Left ventricle myocardium inferior (tissue), 1 donor: ENCODE data around the gene GTF3C5. TPM values are rescaled to one million over a fixed set of nuclear protein-coding genes. Genes with fewer than 3 reads are reported as not detected.

Experiments
- DNase-seq: peaks from one replicate; pipeline ENCODE4 v3.0.0-alpha.2; 2020
- H3K27ac ChIP-seq: fragments of 200-600 bp; replicated peaks from 2 replicates; pipeline ENCODE4 v1.8.0; 2021
- H3K27me3 ChIP-seq: fragments of 200-600 bp; 2 replicates; pipeline ENCODE4 v1.8.0; 2021; ENCODE audit warnings: low read depth
- H3K36me3 ChIP-seq: fragments of 200-600 bp; 2 replicates; pipeline ENCODE4 v1.8.0; 2021
- H3K4me1 ChIP-seq: fragments of 200-600 bp; 2 replicates; pipeline ENCODE4 v1.8.0; 2021
- H3K4me3 ChIP-seq: fragments of 200-600 bp; 2 replicates; pipeline ENCODE4 v1.8.0; 2021; ENCODE audit warnings: mild to moderate bottlenecking, moderate library complexity
- H3K9me3 ChIP-seq: fragments of 200-600 bp; replicated peaks from 2 replicates; pipeline ENCODE4 v1.8.0; 2021
- intact Hi-C: fragments of 100-400 bp; cut with micrococcal nuclease; formaldehyde crosslinking; loops from one replicate; pipeline ENCODE4 v1.11.0; 2022
- total RNA-seq: library from RNA; stranded (reverse); fragmentation: NEBNext Ultra II Directional; extraction: Animal tissue kit (Norgen Biotek cat#: 25700); gene quantifications from one replicate; pipeline ENCODE4 v1.2.1, GENCODE V29; 2021
- TF ChIP-seq, protein P1 (sequence below): fragments of 200-600 bp; IDR thresholded peaks from 2 replicates; pipeline ENCODE4 v1.8.0; 2021; ENCODE audit warnings: antibody characterized with exemption, mild to moderate bottlenecking, borderline replicate concordance
- donor health status: DM: no; HTN: yes; CAD: no; lungs with severe emphysema.

Gene GTF3C5
- total RNA-seq, 1 donor from 2014 or later: 36.0 TPM

DNA sequence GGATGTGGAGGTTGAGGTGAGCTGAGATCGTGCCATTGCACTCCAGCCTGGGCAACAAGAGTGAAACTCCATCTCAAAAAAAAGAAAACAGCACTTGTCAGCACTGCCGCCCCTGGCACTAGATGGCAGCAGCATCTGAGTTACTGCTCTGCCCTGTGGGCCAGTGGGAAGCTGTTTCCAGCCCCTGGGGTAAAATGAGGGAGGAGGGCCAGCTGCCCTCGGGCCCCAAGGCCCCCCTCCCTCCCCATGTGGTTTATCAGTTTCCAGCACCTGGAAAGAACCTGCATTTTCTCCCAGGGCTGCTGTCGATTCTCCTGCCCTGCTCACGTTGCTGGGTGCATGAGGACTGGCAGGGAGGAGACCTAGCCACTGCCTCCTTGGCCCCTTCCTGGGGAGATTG is 17.8 kb downstream of the GTF3C5 start:
- Histone ChIP-seq H3K27me3 (no peaks in the 10 kb centered on the region), H3K9me3 (no peaks in the 10 kb centered on the region), H3K4me3 (no peak overlapping the region), H3K36me3 (peaks cover 98% of the 10 kb centered on the region), H3K4me1 (peaks cover 5% of the 10 kb centered on the region), H3K27ac (no peak overlapping the region)
- no peak for DNase-seq
- TF ChIP-seq, protein P1, sequence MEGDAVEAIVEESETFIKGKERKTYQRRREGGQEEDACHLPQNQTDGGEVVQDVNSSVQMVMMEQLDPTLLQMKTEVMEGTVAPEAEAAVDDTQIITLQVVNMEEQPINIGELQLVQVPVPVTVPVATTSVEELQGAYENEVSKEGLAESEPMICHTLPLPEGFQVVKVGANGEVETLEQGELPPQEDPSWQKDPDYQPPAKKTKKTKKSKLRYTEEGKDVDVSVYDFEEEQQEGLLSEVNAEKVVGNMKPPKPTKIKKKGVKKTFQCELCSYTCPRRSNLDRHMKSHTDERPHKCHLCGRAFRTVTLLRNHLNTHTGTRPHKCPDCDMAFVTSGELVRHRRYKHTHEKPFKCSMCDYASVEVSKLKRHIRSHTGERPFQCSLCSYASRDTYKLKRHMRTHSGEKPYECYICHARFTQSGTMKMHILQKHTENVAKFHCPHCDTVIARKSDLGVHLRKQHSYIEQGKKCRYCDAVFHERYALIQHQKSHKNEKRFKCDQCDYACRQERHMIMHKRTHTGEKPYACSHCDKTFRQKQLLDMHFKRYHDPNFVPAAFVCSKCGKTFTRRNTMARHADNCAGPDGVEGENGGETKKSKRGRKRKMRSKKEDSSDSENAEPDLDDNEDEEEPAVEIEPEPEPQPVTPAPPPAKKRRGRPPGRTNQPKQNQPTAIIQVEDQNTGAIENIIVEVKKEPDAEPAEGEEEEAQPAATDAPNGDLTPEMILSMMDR: peak; percentile 58
- intact Hi-C loops: no loop called here

DNA sequence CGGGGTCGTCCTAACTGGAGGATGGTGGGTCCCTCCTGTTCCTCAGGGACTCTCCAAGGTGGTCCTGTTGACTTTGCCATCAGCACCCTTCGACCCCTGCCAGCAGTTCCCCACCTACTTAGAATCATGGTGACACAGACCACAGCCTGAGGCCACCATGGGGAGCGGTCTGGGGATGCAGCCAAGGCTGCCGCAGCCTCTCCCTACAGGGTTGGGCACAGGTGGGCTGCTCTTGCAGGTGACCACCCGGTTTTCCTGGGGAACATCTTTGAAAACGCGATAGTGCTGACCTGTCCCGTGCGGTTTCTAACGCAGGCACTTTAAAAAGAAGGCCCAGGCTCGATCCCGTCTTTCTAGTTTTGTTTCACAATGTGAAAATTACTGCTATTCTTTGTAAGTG is 18.2 kb downstream of the GTF3C5 start:
- H3K27ac ChIP-seq: no peak overlapping the region
- no peaks in the 10 kb centered on the region for H3K27me3 ChIP-seq
- peaks cover 10% of the 10 kb centered on the region for H3K4me1 ChIP-seq
- H3K4me3 ChIP-seq: no peak overlapping the region
- DNase-seq: no peak
- peaks cover 97% of the 10 kb centered on the region for H3K36me3 ChIP-seq
- TF ChIP-seq, protein P1: no peak
- intact Hi-C loops: no loop called here
- H3K9me3 ChIP-seq: no peaks in the 10 kb centered on the region

DNA sequence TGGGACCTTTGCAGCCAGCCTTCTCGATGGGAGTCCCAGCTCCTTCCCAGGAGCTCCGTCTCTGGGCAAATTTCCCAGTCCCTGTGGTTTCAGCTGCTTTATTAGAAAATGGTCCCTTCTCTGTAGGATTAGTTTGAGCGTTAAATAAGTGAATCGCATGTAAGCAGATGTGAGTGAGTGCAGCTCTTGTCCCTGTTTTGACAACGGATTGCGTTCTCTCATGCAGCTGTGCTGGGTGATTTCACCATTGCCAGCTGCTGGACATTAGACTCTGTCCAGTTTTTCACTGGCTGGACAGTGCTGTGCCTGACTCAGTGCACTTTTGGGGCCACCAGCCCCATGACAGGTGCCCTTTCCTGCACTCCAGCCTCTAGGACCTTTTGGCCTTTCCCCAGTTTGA is 19.3 kb downstream of the GTF3C5 start:
- Histone ChIP-seq H3K4me1 (peaks cover 18% of the 10 kb centered on the region), H3K27me3 (no peaks in the 10 kb centered on the region), H3K27ac (no peak overlapping the region), H3K36me3 (peaks cover 95% of the 10 kb centered on the region), H3K9me3 (no peaks in the 10 kb centered on the region), H3K4me3 (no peak overlapping the region)
- TF ChIP-seq, protein P1: no peak
- intact Hi-C loops: no loop called here
- DNase-seq: no peak

DNA sequence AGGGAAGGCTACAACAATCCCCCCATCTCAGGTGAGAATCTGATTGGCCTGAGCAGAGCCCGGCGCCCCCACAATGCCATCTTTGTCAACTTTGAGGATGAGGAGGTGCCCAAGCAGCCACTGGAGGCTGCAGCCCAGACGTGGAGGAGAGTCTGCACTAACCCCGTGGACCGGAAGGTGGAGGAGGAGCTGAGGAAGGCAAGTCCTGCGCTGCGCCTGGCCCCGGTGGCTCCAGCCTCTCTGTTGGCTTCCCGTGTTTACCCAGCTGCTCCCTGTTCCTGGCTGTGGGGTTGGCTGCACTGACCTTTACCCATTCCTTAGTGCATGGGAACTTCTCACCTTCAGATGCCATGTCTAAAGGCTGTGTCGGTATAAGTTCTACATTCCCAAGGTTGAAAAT is 20.0 kb downstream of the GTF3C5 start:
- H3K36me3 ChIP-seq: peaks cover 95% of the 10 kb centered on the region
- H3K9me3 ChIP-seq: no peaks in the 10 kb centered on the region
- peaks cover 24% of the 10 kb centered on the region for H3K4me1 ChIP-seq
- H3K4me3 ChIP-seq: no peak overlapping the region
- no peaks in the 10 kb centered on the region for H3K27me3 ChIP-seq
- intact Hi-C loops: no loop called here
- TF ChIP-seq, protein P1: no peak
- DNase-seq: no peak
- H3K27ac ChIP-seq: no peak overlapping the region

DNA sequence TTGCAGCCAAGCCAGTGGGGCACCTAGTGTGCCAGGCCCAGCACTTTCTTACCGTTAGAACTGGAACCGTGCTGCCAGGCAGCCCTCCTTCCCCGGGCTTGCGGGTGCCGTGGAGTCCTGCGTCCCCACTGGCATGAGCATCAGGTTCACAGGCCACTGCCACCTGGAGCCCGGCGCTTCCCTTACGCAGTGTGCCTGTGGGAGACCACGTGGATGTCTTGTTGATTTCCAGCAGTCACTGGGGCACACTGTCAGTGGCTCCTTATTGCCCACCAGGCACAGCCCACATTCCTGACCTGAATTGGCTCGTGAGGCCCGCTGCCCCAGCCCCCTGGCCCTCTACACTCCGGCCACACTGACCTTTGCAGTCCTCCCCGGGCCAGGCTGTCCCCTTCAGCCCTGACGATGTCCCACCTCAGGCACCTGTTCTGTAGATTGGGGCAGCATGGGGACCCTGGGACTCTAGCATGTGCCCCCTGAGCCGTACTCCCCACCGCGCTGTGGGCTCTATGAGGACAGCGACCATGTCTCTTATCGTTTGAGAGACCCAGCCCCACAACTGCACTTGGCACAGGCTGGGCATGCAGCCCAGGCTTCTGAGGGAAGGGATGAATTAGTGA is 20.6 kb downstream of the GTF3C5 start:
- Histone ChIP-seq H3K9me3 (no peaks in the 10 kb centered on the region), H3K4me3 (no peak overlapping the region), H3K4me1 (peaks cover 30% of the 10 kb centered on the region), H3K27ac (no peak overlapping the region), H3K27me3 (no peaks in the 10 kb centered on the region), H3K36me3 (peaks cover 95% of the 10 kb centered on the region)
- no peak for DNase-seq
- intact Hi-C loops: no loop called here
- TF ChIP-seq, protein P1: no peak
